ENCODE results near the gene MARCHF6. TPM values are rescaled to one million over a fixed set of nuclear protein-coding genes. Genes with fewer than 3 reads are reported as not detected.
A peak's percentile ranks its signal among the peaks of the same experiment; 100 is the strongest.

The MARCHF6 gene
- total and polyA plus RNA-seq, 12 donors = 30.4 to 210 (median 185) TPM

DNA sequence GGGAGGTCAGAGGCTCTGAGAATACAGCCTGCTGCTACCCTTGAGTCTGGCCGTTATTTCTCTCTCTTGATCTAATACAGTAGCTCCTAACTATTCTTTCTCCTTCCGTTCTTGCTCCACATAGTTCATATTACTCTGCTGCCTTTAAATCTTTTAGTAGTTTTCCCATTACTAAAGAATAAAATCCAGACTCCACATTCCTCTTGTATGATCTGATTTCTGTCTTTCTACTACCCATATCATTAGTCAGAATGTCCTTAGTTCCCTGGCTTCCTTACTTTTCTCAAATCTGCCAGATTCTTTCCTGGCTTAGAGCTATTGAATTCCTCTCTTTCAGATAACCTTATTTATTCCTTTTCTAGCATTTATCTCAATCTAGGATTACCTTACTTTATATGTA, 40.0 kb downstream of the MARCHF6 start:
- H3K4me3 ChIP-seq = no peak overlapping the region
- 77 to 80% methylated on average over 2 of the region's 2 CpGs for WGBS, 2 donors
- H3K27me3 ChIP-seq = no peaks in the 10 kb centered on the region
- DNase-seq (no peak), ATAC-seq (no peak)
- peaks cover 0 to 100% (median 35%) of the 10 kb centered on the region in 9 donors for H3K36me3 ChIP-seq
- H3K4me1 ChIP-seq = peaks cover 0 to 11% (median 0%) of the 10 kb centered on the region in 9 donors
- TF ChIP-seq CTCF (IDR thresholded peaks at IDR 0.05) = no peak
- H3K9me3 ChIP-seq = no peaks in the 10 kb centered on the region
- intact Hi-C loops (cut with DNase I) = no loop called here
- H3K27ac ChIP-seq = peak overlapping the region in 5 of 10 donors; percentile 22 to 64 (median 36)

- ATAC-seq (no peak), DNase-seq (no peak)
- intact Hi-C loops (cut with DNase I) = no loop called here
- H3K27ac ChIP-seq = no peak overlapping the region
- no peak for TF ChIP-seq CTCF (IDR thresholded peaks at IDR 0.05)
- no peaks in the 10 kb centered on the region for H3K27me3 ChIP-seq
- 70 to 75% methylated on average over 5 of the region's 5 CpGs for WGBS, 2 donors
- H3K4me1 ChIP-seq = peaks cover 0 to 28% (median 17%) of the 10 kb centered on the region in 9 donors
- H3K9me3 ChIP-seq = no peaks in the 10 kb centered on the region
- no peak overlapping the region for H3K4me3 ChIP-seq
- peaks cover 0 to 100% (median 34%) of the 10 kb centered on the region in 9 donors for H3K36me3 ChIP-seq
Measured at GRCh38 chr5:10396552-10396951, 43.1 kb downstream of the MARCHF6 start.

DNA sequence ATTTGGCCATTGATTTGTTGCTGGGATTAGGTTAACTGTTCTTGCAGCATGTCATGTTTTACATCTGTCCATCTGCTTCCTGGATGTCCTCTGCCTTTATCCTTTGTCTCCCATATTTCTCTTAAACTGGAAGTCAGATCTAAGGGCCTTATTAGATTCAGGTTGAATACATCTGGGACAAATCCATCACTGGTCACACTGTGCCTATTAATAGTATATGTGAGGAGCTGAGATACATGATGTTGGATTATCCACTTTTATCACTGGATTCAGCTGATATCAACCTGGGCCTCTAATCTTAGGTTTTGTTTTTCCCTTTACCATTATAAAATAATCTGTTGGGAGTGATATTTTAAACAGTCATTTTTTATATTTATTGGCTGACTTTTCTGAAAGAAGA, 46.3 kb downstream of the MARCHF6 start:
- intact Hi-C loops (cut with DNase I) = loop anchor here in 2 of 10 donors (5.0 kb wide), 1 partner anchor 118 kb away; no protein-coding TSS in a partner anchor
- Histone ChIP-seq H3K36me3 (peaks cover 0 to 100% (median 32%) of the 10 kb centered on the region in 9 donors), H3K4me1 (peaks cover 0 to 23% (median 17%) of the 10 kb centered on the region in 9 donors), H3K27ac (peak overlapping the region in 7 of 10 donors; percentile 13 to 60 (median 37)), H3K27me3 (no peaks in the 10 kb centered on the region), H3K9me3 (no peaks in the 10 kb centered on the region), H3K4me3 (no peak overlapping the region)
- ATAC-seq (peak in 2 of 8 donors; percentile 58), DNase-seq (no peak)
- TF ChIP-seq CTCF (IDR thresholded peaks at IDR 0.05) = no peak

DNA sequence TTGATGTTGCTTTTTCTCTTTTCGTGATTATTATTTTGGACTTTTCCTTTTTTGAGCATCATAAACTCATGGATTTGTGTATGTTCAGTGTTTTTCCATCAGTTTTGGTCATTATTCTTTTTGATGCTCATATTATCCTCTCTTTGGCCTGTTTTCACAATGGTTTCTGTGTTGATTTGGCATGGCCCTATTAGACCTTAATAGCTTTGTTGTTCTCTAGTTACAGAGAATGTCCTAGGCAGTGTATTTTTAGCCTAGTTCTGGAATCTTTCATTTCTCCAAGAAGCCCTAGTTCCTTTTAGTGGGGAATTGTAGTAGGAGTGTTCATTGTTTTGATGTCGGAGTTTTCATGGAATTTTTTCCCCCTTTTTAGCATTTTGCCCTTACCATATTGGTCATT, 46.9 kb downstream of the MARCHF6 start:
- intact Hi-C loops (cut with DNase I) = loop anchor here in 2 of 10 donors (5.0 kb wide), 1 partner anchor 118 kb away; no protein-coding TSS in a partner anchor
- Histone ChIP-seq H3K4me1 (peaks cover 0 to 23% (median 17%) of the 10 kb centered on the region in 9 donors), H3K27me3 (no peaks in the 10 kb centered on the region), H3K36me3 (peaks cover 0 to 100% (median 30%) of the 10 kb centered on the region in 9 donors), H3K9me3 (no peaks in the 10 kb centered on the region), H3K4me3 (no peak overlapping the region), H3K27ac (peak overlapping the region in 7 of 10 donors; percentile 13 to 60 (median 37))
- no peak for TF ChIP-seq CTCF (IDR thresholded peaks at IDR 0.05)
- ATAC-seq = peak in 6 of 8 donors; percentile 50 to 87 (median 70)
- DNase-seq = no peak
- WGBS, 2 donors = 72 to 75% methylated on average over 2 of the region's 2 CpGs

All from heart right ventricle (tissue), 16 donors.